ENCODE results near the gene CNEP1R1. TPM values are rescaled to one million over a fixed set of nuclear protein-coding genes. Genes with fewer than 3 reads are reported as not detected.

Gene CNEP1R1
- total RNA-seq, 1 experiment from 2014 or later = 10.5 TPM

DNA sequence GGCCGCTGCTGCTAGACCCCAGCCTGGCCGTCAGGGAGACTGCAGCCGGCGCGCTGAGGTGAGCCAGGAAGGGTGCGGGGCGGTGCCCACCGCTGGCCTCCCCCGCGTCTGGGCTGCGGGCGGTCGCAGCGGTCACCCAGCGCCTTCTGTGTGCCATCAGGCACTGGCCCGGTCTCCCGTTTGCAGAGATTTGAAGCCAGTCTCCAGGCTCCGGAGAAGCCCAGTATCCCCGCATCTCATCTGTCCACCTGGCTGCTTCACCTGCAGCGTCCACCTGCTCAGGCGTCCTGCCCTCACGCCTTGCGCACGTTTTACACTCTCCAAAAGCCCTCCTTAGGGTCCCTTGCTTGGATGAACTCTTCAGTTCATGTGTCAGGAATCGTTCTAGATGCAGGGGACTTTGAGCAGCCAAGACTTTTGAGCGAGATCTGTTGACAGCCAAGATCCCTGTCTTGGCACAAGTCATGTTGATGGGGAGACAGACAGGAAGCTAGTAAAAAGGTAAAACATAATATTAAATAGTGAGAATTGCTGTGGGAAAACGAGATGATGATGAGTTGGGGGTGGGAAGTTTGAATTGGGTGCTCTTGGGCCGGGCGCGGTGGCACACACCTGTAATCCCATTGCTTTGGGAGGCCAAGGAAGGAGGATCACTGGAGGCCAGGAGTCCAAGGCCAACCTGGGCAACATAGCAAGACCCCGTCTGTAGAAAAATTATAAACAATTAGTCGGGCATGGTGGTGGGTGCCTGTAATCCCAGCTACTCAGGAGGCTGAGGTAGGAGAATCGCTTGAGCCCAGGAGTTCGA is 41.7 kb downstream of the CNEP1R1 start:
- peaks cover 39% of the 10 kb centered on the region for H3K79me2 ChIP-seq (ENCODE audit: low read length)
- BruUV-seq (replicated peaks) = TSS peak; percentile 51

GRCh38 chr16:50067290-50067853 is 42.3 kb downstream of the CNEP1R1 start:
- H3K4me2 ChIP-seq (ENCODE audit: low read length) = peak overlapping the region; percentile 98
- H2AFZ ChIP-seq (ENCODE audit: low read length) = no peak overlapping the region
- no TSS peak for BruUV-seq (replicated peaks)
- CTCF ChIA-PET = interaction anchor here (1.1 kb wide), 1 partner anchor 143 kb away, joined by 8 read pairs; no protein-coding TSS in a partner anchor
- H3K4me3 ChIP-seq (ENCODE audit: low read length) = peak overlapping the region; percentile 85
- intact Hi-C loops (cut with micrococcal nuclease) = loop anchor here (2.0 to 10.0 kb wide), 3 partner anchors 40 to 143 kb away; partner anchors contain the start of genes CNEP1R1 and TENT4B
- no peaks in the 10 kb centered on the region for H3K9me3 ChIP-seq (ENCODE audit: low read length)
- ATAC-seq (peak; percentile 20; the same call in 1 of the 2 replicates), DNase-seq (peak; percentile 36)
- peaks cover 9% of the 10 kb centered on the region for H3K4me1 ChIP-seq (ENCODE audit: insufficient read depth, low read length)
- H3K27ac ChIP-seq (ENCODE audit: low read length) = no peak overlapping the region
- POLR2A ChIA-PET (ENCODE audit: unreplicated experiment) = no interaction called here
- H3K9me2 ChIP-seq (replicated peaks; ENCODE audit: low read length) = no peaks in the 10 kb centered on the region
- H3K27me3 ChIP-seq (ENCODE audit: low read length) = no peaks in the 10 kb centered on the region
- H3K36me3 ChIP-seq (ENCODE audit: low read depth, low read length) = peaks cover 7% of the 10 kb centered on the region
- peaks cover 15% of the 10 kb centered on the region; the same call in 1 of the 2 replicates for H4K20me1 ChIP-seq (ENCODE audit: low read length)
- TF ChIP-seq EZH2 (IDR thresholded peaks at IDR 0.05; ENCODE audit: low read length, unreplicated experiment) (no peak), EZH2phosphoT487 (IDR thresholded peaks at IDR 0.05; ENCODE audit: borderline replicate concordance, low read length) (no peak)
- TF ChIP-seq, protein P1, sequence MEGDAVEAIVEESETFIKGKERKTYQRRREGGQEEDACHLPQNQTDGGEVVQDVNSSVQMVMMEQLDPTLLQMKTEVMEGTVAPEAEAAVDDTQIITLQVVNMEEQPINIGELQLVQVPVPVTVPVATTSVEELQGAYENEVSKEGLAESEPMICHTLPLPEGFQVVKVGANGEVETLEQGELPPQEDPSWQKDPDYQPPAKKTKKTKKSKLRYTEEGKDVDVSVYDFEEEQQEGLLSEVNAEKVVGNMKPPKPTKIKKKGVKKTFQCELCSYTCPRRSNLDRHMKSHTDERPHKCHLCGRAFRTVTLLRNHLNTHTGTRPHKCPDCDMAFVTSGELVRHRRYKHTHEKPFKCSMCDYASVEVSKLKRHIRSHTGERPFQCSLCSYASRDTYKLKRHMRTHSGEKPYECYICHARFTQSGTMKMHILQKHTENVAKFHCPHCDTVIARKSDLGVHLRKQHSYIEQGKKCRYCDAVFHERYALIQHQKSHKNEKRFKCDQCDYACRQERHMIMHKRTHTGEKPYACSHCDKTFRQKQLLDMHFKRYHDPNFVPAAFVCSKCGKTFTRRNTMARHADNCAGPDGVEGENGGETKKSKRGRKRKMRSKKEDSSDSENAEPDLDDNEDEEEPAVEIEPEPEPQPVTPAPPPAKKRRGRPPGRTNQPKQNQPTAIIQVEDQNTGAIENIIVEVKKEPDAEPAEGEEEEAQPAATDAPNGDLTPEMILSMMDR (conservative IDR thresholded peaks at IDR 0.05; ENCODE audit: low read depth, low read length) = peak; percentile 44
- no peaks in the 10 kb centered on the region for H3F3A ChIP-seq (ENCODE audit: low read length, unreplicated experiment)
- peaks cover 39% of the 10 kb centered on the region for H3K79me2 ChIP-seq (ENCODE audit: low read length)
- 0 out of 2 replicates have a peak overlapping the region, but pooled peaks have one; percentile 92 for H3K9ac ChIP-seq (ENCODE audit: low read length)

More for the DNA sequence above, 41.7 kb downstream of the CNEP1R1 start:
- POLR2A ChIA-PET (ENCODE audit: unreplicated experiment) = interaction anchor here (0.6 to 1.0 kb wide), 3 partner anchors 41 to 171 kb away, joined by 3 to 10 read pairs (median 4); partner anchors contain the start of gene CNEP1R1
- Histone ChIP-seq H3K4me1 (ENCODE audit: insufficient read depth, low read length) (peaks cover 9% of the 10 kb centered on the region), H2AFZ (ENCODE audit: low read length) (peak overlapping the region; percentile 99; the same call in 1 of the 2 replicates), H3F3A (ENCODE audit: low read length, unreplicated experiment) (no peaks in the 10 kb centered on the region), H3K9me2 (replicated peaks; ENCODE audit: low read length) (no peaks in the 10 kb centered on the region), H3K4me3 (ENCODE audit: low read length) (peak overlapping the region; percentile 85), H3K4me2 (ENCODE audit: low read length) (peak overlapping the region; percentile 98), H3K27ac (ENCODE audit: low read length) (no peak overlapping the region), H3K27me3 (ENCODE audit: low read length) (no peaks in the 10 kb centered on the region), H3K9me3 (ENCODE audit: low read length) (no peaks in the 10 kb centered on the region), H4K20me1 (ENCODE audit: low read length) (peaks cover 15% of the 10 kb centered on the region; the same call in 1 of the 2 replicates), H3K9ac (ENCODE audit: low read length) (peak overlapping the region; percentile 92), H3K36me3 (ENCODE audit: low read depth, low read length) (peaks cover 7% of the 10 kb centered on the region)
- TF ChIP-seq EZH2 (IDR thresholded peaks at IDR 0.05; ENCODE audit: low read length, unreplicated experiment) (no peak), EZH2phosphoT487 (IDR thresholded peaks at IDR 0.05; ENCODE audit: borderline replicate concordance, low read length) (no peak)
- TF ChIP-seq, protein P1 (conservative IDR thresholded peaks at IDR 0.05; ENCODE audit: low read depth, low read length) = no peak
- ATAC-seq (no peak), DNase-seq (peak; percentile 2)
- intact Hi-C loops (cut with micrococcal nuclease) = loop anchor here (2.0 to 10.0 kb wide), 3 partner anchors 39 to 144 kb away; partner anchors contain the start of genes CNEP1R1 and TENT4B
- CTCF ChIA-PET = interaction anchor here (1.1 kb wide), 1 partner anchor 144 kb away, joined by 8 read pairs; no protein-coding TSS in a partner anchor
